OCI-LY1 (cell line): ENCODE results near the gene SUPT5H.

Source experiments
- H2AFZ ChIP-seq: fragments of 200-600 bp; sonication (generic), shearing (Covaris generic); 2 replicates; pipeline ENCODE4 v1.6.0; 2014; ENCODE audit warnings: antibody characterized with exemption, mild to moderate bottlenecking, low read length
- H3F3A ChIP-seq: fragments of 200-600 bp; sonication (generic), shearing (Covaris generic); 2 replicates; pipeline ENCODE4 v1.6.0; 2014; ENCODE audit warnings: mild to moderate bottlenecking, antibody characterized with exemption, low read length, moderate library complexity; ENCODE audit not compliant: insufficient read depth
- H3K27ac ChIP-seq: fragments of 200-600 bp; sonication (generic); 2 replicates; pipeline ENCODE4 v1.5.1; 2014; ENCODE audit warnings: low read length, mixed run types, mild to moderate bottlenecking, low read depth; ENCODE audit not compliant: poor library complexity, severe bottlenecking
- H3K27me3 ChIP-seq: fragments of 200-600 bp; sonication (generic); 2 replicates; pipeline ENCODE4 v1.6.0; 2014; ENCODE audit warnings: antibody characterized with exemption, mild to moderate bottlenecking, low read length, moderate library complexity; ENCODE audit not compliant: insufficient read depth
- H3K36me3 ChIP-seq: fragments of 200-600 bp; sonication (generic); 2 replicates; pipeline ENCODE4 v1.6.1; 2014; ENCODE audit warnings: mild to moderate bottlenecking, antibody characterized with exemption, low read length, moderate library complexity, mixed read lengths; ENCODE audit not compliant: insufficient read depth
- H3K4me1 ChIP-seq: fragments of 200-600 bp; sonication (generic); 2 replicates; pipeline ENCODE4 v1.5.1; 2014; ENCODE audit warnings: mild to moderate bottlenecking, low read length, moderate library complexity; ENCODE audit not compliant: insufficient read depth, severe bottlenecking
- H3K4me2 ChIP-seq: fragments of 200-600 bp; sonication (generic), shearing (Covaris generic); 2 replicates; pipeline ENCODE4 v1.6.1; 2014; ENCODE audit warnings: low read length
- H3K4me3 ChIP-seq: fragments of 200-600 bp; sonication (generic); 2 replicates; pipeline ENCODE4 v1.5.1; 2014; ENCODE audit warnings: low read length, low read depth, mild to moderate bottlenecking, mixed read lengths; ENCODE audit not compliant: poor library complexity, severe bottlenecking
- H3K79me2 ChIP-seq: fragments of 200-600 bp; shearing (Covaris generic); 2 replicates; pipeline ENCODE4 v1.6.1; 2016; ENCODE audit warnings: mixed run types, low read length, mixed read lengths; ENCODE audit not compliant: insufficient read depth
- H3K9ac ChIP-seq: fragments of 200-600 bp; sonication (generic), shearing (Covaris generic); 2 replicates; pipeline ENCODE4 v1.6.1; 2014; ENCODE audit warnings: mild to moderate bottlenecking, low read length, mixed read lengths
- H3K9me2 ChIP-seq: fragments of 200-600 bp; sonication (generic), shearing (Covaris generic); 2 replicates; pipeline ENCODE4 v1.6.1; 2014; ENCODE audit warnings: low read depth, mild to moderate bottlenecking, low read length, mixed read lengths
- H3K9me3 ChIP-seq: fragments of 200-600 bp; shearing (Covaris generic); 2 replicates; pipeline ENCODE4 v1.6.1; 2014; ENCODE audit warnings: low read length, mixed read lengths
- H4K20me1 ChIP-seq: fragments of 200-600 bp; sonication (generic), shearing (Covaris generic); 2 replicates; pipeline ENCODE4 v1.6.0; 2016; ENCODE audit warnings: mild to moderate bottlenecking, low read length; ENCODE audit not compliant: insufficient read depth
- EZH2 ChIP-seq: fragments of 200-600 bp; sonication (generic), shearing (Covaris generic); IDR thresholded peaks from 2 replicates; pipeline ENCODE4 v1.8.0; 2017; ENCODE audit warnings: borderline replicate concordance, mixed run types, mild to moderate bottlenecking, antibody characterized with exemption, low read length, moderate library complexity, mixed read lengths
- TF ChIP-seq, protein P1 (sequence below): fragments of 200-600 bp; sonication (generic), shearing (Covaris generic); IDR thresholded peaks from 2 replicates; pipeline ENCODE4 v1.5.1; 2017; ENCODE audit warnings: mild to moderate bottlenecking, antibody characterized with exemption, low read length, moderate library complexity, mixed read lengths

Gene SUPT5H

DNA sequence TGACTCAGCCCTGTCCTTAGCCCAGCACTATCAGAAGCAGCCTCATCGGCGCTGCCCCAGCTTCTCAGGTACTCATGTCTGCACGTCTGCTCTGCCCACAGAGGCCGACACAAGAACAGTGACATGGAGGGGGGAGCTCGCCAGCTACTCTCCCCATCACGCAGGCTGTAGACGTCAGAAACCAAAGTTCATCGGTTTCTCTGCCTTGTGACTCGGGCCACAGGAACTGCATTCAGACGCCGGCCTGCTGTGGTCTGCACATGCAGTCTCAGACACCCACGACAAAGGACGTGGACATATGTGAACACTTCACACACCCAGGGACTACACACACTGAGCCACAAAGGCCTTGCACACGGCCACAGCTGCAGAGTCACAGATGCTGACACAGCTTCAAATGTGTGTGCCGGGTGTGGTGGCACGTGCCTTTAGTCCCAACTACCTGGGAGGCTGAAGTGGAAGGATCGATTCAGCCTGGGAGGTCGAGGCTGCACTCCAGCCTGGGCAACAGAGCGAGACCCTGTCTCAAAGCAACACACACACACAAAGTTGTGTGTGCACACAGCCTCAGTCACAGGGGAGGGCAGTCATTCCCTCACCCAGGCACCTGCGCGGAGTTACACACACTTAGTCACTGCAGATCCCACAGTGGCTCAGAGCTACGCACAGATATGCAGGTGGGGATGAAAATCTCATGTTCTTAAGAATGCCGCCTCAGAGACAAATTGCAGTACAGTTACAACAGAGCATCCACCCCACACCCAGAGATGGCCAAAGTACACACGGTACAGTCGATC, 43.6 kb upstream of the SUPT5H start:
- H3K9ac ChIP-seq = peak overlapping the region; percentile 72
- H3K27me3 ChIP-seq = no peaks in the 10 kb centered on the region
- no peaks in the 10 kb centered on the region for H4K20me1 ChIP-seq
- H3K9me3 ChIP-seq = no peaks in the 10 kb centered on the region
- peaks cover 77% of the 10 kb centered on the region for H3K4me1 ChIP-seq
- H2AFZ ChIP-seq = no peak overlapping the region
- H3K27ac ChIP-seq = peak overlapping the region; percentile 96
- H3K9me2 ChIP-seq = no peaks in the 10 kb centered on the region
- H3K4me2 ChIP-seq = peak overlapping the region; percentile 66
- TF ChIP-seq, protein P1, sequence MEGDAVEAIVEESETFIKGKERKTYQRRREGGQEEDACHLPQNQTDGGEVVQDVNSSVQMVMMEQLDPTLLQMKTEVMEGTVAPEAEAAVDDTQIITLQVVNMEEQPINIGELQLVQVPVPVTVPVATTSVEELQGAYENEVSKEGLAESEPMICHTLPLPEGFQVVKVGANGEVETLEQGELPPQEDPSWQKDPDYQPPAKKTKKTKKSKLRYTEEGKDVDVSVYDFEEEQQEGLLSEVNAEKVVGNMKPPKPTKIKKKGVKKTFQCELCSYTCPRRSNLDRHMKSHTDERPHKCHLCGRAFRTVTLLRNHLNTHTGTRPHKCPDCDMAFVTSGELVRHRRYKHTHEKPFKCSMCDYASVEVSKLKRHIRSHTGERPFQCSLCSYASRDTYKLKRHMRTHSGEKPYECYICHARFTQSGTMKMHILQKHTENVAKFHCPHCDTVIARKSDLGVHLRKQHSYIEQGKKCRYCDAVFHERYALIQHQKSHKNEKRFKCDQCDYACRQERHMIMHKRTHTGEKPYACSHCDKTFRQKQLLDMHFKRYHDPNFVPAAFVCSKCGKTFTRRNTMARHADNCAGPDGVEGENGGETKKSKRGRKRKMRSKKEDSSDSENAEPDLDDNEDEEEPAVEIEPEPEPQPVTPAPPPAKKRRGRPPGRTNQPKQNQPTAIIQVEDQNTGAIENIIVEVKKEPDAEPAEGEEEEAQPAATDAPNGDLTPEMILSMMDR = no peak
- TF ChIP-seq EZH2 = no peak
- H3K36me3 ChIP-seq = peaks cover 9% of the 10 kb centered on the region; the same call in 1 of the 2 replicates
- H3K79me2 ChIP-seq = no peaks in the 10 kb centered on the region
- H3K4me3 ChIP-seq = peak overlapping the region; percentile 43
- H3F3A ChIP-seq = peaks cover 13% of the 10 kb centered on the region

- no peaks in the 10 kb centered on the region for H3K9me2 ChIP-seq
- H3K27ac ChIP-seq = peak overlapping the region; percentile 96
- H3K79me2 ChIP-seq = no peaks in the 10 kb centered on the region
- no peak overlapping the region for H2AFZ ChIP-seq
- no peaks in the 10 kb centered on the region for H4K20me1 ChIP-seq
- H3K27me3 ChIP-seq = no peaks in the 10 kb centered on the region
- TF ChIP-seq EZH2 = no peak
- TF ChIP-seq, protein P1 = no peak
- H3K4me3 ChIP-seq = peak overlapping the region; percentile 43
- H3F3A ChIP-seq = peaks cover 13% of the 10 kb centered on the region
- peaks cover 6% of the 10 kb centered on the region; the same call in 1 of the 2 replicates for H3K36me3 ChIP-seq
- H3K9ac ChIP-seq = peak overlapping the region; percentile 72
- H3K4me1 ChIP-seq = peaks cover 70% of the 10 kb centered on the region
- no peaks in the 10 kb centered on the region for H3K9me3 ChIP-seq
- peak overlapping the region; percentile 66 for H3K4me2 ChIP-seq
Observed at GRCh38 chr19:39402346-39403300, 42.8 kb upstream of the SUPT5H start.

GRCh38 chr19:39403331-39404312, 41.8 kb upstream of the SUPT5H start:
- peak overlapping the region; percentile 43 for H3K4me3 ChIP-seq
- H3K9me2 ChIP-seq = no peaks in the 10 kb centered on the region
- peak overlapping the region; percentile 66 for H3K4me2 ChIP-seq
- TF ChIP-seq EZH2 = no peak
- TF ChIP-seq, protein P1 = no peak
- H4K20me1 ChIP-seq = no peaks in the 10 kb centered on the region
- peak overlapping the region; percentile 96 for H3K27ac ChIP-seq
- H3K9me3 ChIP-seq = no peaks in the 10 kb centered on the region
- H3F3A ChIP-seq = peaks cover 13% of the 10 kb centered on the region
- peaks cover 73% of the 10 kb centered on the region for H3K4me1 ChIP-seq
- no peaks in the 10 kb centered on the region for H3K27me3 ChIP-seq
- H3K36me3 ChIP-seq = peaks cover 11% of the 10 kb centered on the region
- H3K79me2 ChIP-seq = peaks cover 2% of the 10 kb centered on the region
- H3K9ac ChIP-seq = peak overlapping the region; percentile 72
- no peak overlapping the region for H2AFZ ChIP-seq
